ENCODE data around the gene SIGLEC5.

DNA sequence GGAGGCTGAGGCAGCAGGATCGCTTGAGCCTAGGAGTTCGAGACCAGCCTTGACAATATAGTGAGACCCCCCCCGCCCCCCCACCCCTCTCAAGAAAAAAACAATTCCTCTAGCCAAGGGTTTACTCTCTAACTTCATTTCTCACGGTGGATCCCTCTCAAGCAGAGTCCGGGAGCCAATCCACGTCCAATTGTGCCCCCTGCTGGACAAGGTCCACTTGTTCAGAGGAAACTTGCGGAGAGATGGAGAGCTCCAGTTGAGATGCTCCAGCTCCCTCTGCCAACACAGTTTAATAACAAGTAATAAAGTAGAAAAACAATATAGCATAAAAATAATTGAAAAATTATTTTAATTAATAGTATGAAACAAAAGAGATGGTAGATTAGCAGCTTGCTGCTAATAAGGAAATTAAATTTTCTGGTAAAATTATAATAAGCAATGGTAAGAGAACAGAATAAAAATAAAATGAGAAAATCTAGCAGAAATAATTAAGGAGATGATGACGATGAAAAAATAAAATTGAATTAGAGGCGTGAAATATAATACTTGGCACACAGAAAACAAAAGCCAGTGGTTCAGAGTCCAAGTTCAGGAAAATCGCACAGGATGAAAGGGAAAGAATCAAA is 30.9 kb upstream of the SIGLEC5 start:
- TF ChIP-seq, protein P1, sequence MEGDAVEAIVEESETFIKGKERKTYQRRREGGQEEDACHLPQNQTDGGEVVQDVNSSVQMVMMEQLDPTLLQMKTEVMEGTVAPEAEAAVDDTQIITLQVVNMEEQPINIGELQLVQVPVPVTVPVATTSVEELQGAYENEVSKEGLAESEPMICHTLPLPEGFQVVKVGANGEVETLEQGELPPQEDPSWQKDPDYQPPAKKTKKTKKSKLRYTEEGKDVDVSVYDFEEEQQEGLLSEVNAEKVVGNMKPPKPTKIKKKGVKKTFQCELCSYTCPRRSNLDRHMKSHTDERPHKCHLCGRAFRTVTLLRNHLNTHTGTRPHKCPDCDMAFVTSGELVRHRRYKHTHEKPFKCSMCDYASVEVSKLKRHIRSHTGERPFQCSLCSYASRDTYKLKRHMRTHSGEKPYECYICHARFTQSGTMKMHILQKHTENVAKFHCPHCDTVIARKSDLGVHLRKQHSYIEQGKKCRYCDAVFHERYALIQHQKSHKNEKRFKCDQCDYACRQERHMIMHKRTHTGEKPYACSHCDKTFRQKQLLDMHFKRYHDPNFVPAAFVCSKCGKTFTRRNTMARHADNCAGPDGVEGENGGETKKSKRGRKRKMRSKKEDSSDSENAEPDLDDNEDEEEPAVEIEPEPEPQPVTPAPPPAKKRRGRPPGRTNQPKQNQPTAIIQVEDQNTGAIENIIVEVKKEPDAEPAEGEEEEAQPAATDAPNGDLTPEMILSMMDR (IDR thresholded peaks at IDR 0.05; ENCODE audit: insufficient read depth, low read length, poor library complexity, severe bottlenecking) = peak; percentile 37
- TF ChIP-seq EZH2phosphoT487 (conservative IDR thresholded peaks at IDR 0.05; ENCODE audit: low read length) = no peak
